SK-N-SH (cell line): ENCODE measurements around the gene WWOX.

Experiments
- CTCF ChIP-seq: fragments of 200-600 bp; sonication (generic); IDR thresholded peaks from 2 replicates; pipeline ENCODE4 v1.6.1; 2017; ENCODE audit warnings: antibody characterized with exemption, mild to moderate bottlenecking, moderate library complexity
- EZH2phosphoT487 ChIP-seq: fragments of 200-600 bp; sonication (generic); IDR thresholded peaks from 2 replicates; pipeline ENCODE4 v1.6.1; 2017; ENCODE audit warnings: low read depth, mixed run types, mild to moderate bottlenecking, antibody characterized with exemption, moderate library complexity, borderline replicate concordance
- FOXJ3 ChIP-seq: sonication (generic); formaldehyde crosslinking; IDR thresholded peaks from 2 replicates; pipeline ENCODE4 v1.5.1; 2020; ENCODE audit warnings: mild to moderate bottlenecking, missing genetic modification reagents
- MAX ChIP-seq: IDR thresholded peaks from 2 replicates; pipeline ENCODE4 v1.4.0; 2012; ENCODE audit warnings: low read depth
- RAD21 ChIP-seq: IDR thresholded peaks from 2 replicates; pipeline ENCODE4 v1.6.1; 2012; ENCODE audit warnings: mild to moderate bottlenecking, low read length
- RXRA ChIP-seq: IDR thresholded peaks from 2 replicates; pipeline ENCODE4 v1.4.0; 2012; ENCODE audit warnings: low read depth, mild to moderate bottlenecking, borderline replicate concordance
- TCF12 ChIP-seq: IDR thresholded peaks from 2 replicates; pipeline ENCODE4 v1.4.0; 2012

- no peak for TF ChIP-seq FOXJ3
- no peak for TF ChIP-seq CTCF
- no peak for TF ChIP-seq RAD21
- no peak for TF ChIP-seq EZH2phosphoT487
- TF ChIP-seq MAX, result no peak
- TF ChIP-seq RXRA, result no peak
- no peak for TF ChIP-seq TCF12
These were observed 175.3 kb downstream of the WWOX start for GRCh38 chr16:78274771-78275170.
